Small intestine (tissue), 7 donors: ENCODE measurements around the gene GRM5. TPM values are rescaled to one million over a fixed set of nuclear protein-coding genes. Genes with fewer than 3 reads are reported as not detected.
A peak's percentile ranks its signal among the peaks of the same experiment; 100 is the strongest.

Experiments used
- DNase-seq, 2 donors: peaks; one replicate each; pipeline versions ENCODE4 v3.0.0 to v3.0.0-alpha.2; 2013
- FAIRE-seq: peaks from 2 replicates; lab custom pipeline; 2012; peaks lifted over from hg19 to GRCh38; lab: Jason Lieb, UNC
- H3K27ac ChIP-seq, 3 donors: one replicate each; pipeline ENCODE4 v1.5.1; 2013; ENCODE audit warnings: low read length in 2 of 3, mild to moderate bottlenecking in 2 of 3, control low read depth in 1 of 3, inconsistent platforms in 1 of 3, low read depth in 1 of 3, moderate library complexity in 1 of 3
- H3K27me3 ChIP-seq, 3 donors: one replicate each; pipeline ENCODE4 v1.6.1; 2013; ENCODE audit warnings: low read length in 3 of 3, inconsistent platforms in 1 of 3; ENCODE audit not compliant: control insufficient read depth in 3 of 3, insufficient read depth in 3 of 3
- H3K36me3 ChIP-seq, 3 donors: one replicate each; pipeline ENCODE4 v1.6.1; 2013; ENCODE audit warnings: low read length in 3 of 3, inconsistent platforms in 1 of 3, low read depth in 1 of 3, mild to moderate bottlenecking in 1 of 3, moderate library complexity in 1 of 3; ENCODE audit not compliant: control insufficient read depth in 3 of 3, insufficient read depth in 2 of 3
- H3K4me1 ChIP-seq, 3 donors: one replicate each; pipeline ENCODE4 v1.6.1; 2013; ENCODE audit warnings: low read length in 2 of 3, inconsistent platforms in 1 of 3, low read depth in 1 of 3, mild to moderate bottlenecking in 1 of 3, moderate library complexity in 1 of 3; ENCODE audit not compliant: control insufficient read depth in 3 of 3, insufficient read depth in 2 of 3
- H3K4me3 ChIP-seq, 3 donors: one replicate each; pipeline ENCODE4 v1.5.1; 2013; ENCODE audit warnings: low read length in 3 of 3, control low read depth in 1 of 3, inconsistent platforms in 1 of 3, low read depth in 1 of 3, mild to moderate bottlenecking in 1 of 3, moderate library complexity in 1 of 3
- H3K9me3 ChIP-seq, 2 donors: one replicate each; pipeline ENCODE4 v1.6.1; 2013; ENCODE audit warnings: low read depth in 1 of 2, low read length in 1 of 2; ENCODE audit not compliant: control insufficient read depth in 2 of 2, insufficient read depth in 1 of 2
- WGBS, 3 donors: extraction: QIAGEN DNeasy Blood & Tissue Kit; methylation state at CpG; one replicate each; pipeline ENCODE4 v1.1.7; 2013; 5-methylcytosine and 5-hydroxymethylcytosine counted together
- polyA plus RNA-seq, 4 donors: library from polyadenylated mRNA; stranded (reverse) in 3 of 4; unstranded in 1 of 4; fragments of 200-250 nt in 3 of 4; fragments of 120-200 nt in 1 of 4; gene quantifications; one replicate each; pipeline versions ENCODE4 v1.2.1 to v1.2.3, GENCODE V29; 2013
- donor health status: healthy with polysubstance abuse.
- donor health status: control.
- donor health status: control.
- donor health status: Bipolar disorder and iron deficiency.
- donor health status: healthy.

GRM5 gene
- polyA plus RNA-seq, 4 donors, result 0.01 TPM; not detected in 3

DNA sequence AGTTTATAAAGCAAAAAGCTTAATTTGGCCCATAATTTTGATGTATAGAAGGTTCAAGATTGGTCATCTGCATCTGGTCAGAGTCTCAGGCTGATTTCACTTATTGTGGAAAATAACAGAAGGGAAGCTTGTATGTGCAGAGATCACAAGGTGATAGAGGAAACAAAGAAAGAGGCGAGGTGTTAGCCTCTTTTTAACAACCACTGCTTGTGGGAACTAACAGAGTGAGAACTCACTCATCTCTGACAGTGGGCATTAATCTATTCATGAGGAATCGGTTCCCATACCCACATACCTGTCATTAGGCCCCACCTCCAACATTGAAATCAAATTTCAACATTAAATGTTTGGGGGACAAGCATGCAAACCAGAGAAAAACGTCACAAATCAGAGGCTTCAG, 250.3 kb downstream of the GRM5 start:
- no peak for FAIRE-seq
- Histone ChIP-seq H3K4me1 (no peaks in the 10 kb centered on the region), H3K27ac (no peak overlapping the region), H3K4me3 (no peak overlapping the region), H3K36me3 (no peaks in the 10 kb centered on the region), H3K9me3 (no peaks in the 10 kb centered on the region), H3K27me3 (no peaks in the 10 kb centered on the region)
- WGBS, 3 donors, result 41 to 46% (median 45%) methylated on average over 3 of the region's 3 CpGs
- DNase-seq, result no peak

DNA sequence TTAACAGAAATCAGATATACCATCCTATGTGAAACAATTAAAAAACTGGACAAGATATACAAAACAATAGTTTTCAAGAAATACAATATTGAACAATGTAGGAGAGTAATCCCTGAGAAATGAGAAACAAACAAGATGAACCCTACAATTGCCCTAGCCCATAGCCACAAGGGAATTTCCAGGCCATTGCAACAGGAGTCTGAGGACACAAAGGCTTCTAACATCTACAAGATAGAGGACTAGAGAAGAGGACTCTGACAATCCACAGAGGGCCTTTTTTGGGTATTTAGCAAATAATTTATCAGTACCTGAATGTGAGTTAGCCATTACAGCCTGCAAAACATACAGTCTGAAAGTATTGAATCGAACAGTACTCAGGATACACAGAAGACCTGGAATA, 251.7 kb downstream of the GRM5 start:
- WGBS, 3 donors, result 0 to 2% (median 0%) methylated on average over 1 of the region's 1 CpG
- no peaks in the 10 kb centered on the region for H3K36me3 ChIP-seq
- DNase-seq (no peak), FAIRE-seq (no peak)
- H3K27me3 ChIP-seq, result no peaks in the 10 kb centered on the region
- H3K9me3 ChIP-seq, result no peaks in the 10 kb centered on the region
- H3K27ac ChIP-seq, result no peak overlapping the region
- H3K4me1 ChIP-seq, result no peaks in the 10 kb centered on the region
- H3K4me3 ChIP-seq, result no peak overlapping the region

DNA sequence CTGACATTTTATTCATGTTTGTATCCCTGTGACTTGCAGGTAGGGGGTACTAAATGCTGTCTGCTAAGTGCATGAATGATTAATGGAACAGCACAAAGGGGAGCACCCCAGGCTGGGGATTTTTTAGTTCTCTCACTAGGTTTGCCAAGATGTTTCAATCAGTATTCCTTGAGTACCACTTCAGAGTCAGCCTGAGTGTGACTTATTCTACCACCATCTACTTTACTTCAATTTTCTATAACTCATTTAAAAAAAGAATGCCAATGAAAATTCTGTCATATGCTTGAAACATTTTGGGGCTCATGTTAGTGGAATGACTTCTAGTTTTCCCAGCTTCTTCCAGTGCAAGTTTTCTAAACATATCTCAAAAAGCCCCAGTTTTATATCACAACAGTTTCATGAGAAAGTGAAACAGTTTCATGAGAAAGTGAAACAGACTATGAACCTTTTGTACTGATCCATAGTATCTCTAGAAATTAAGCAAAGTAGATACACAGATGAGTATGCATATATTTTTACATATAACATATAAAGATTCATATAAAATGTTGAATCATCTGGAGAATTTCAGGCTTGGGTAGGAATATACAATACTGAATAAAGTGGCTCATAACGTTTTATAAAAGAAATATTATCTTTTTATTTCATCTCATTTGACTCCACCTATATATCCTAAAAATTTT, 252.4 kb downstream of the GRM5 start:
- WGBS, 3 donors, result 28 to 51% (median 32%) methylated on average over 1 of the region's 1 CpG
- no peaks in the 10 kb centered on the region for H3K27me3 ChIP-seq
- DNase-seq (no peak), FAIRE-seq (no peak)
- H3K4me3 ChIP-seq, result no peak overlapping the region
- H3K36me3 ChIP-seq, result no peaks in the 10 kb centered on the region
- H3K4me1 ChIP-seq, result no peaks in the 10 kb centered on the region
- H3K27ac ChIP-seq, result no peak overlapping the region
- no peaks in the 10 kb centered on the region for H3K9me3 ChIP-seq

DNA sequence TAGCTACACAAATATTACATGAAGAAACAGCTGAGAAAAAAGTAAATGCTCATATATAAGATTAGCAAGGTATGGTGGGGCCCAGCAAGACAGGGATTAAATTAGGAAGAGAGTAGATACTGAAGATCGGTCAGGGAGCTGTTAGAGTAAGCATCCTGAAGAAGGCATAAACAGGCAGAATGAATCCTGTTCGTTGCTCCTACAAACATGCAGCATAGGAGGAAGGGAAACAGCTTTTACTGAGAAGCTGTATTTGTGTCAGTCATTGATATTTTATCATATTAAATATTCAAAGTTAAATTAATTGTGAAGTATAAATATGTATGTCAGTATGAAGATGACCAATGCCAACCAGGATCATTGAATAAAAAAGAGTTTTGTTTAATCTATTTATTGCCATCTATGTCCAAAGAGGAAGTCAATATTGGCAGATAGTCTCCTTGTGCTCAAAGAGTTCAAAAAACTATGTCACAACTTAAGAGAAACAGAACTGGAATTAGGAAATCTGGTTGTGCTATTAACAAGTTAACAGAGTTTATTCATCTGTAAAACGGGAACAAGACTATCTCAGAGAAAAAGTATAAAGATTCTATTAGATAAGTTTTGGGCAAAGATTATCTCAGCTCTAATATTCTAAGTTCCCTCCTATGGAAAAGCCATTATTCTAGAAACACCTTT, 255.2 kb downstream of the GRM5 start:
- FAIRE-seq (no peak), DNase-seq (no peak)
- H3K9me3 ChIP-seq, result no peaks in the 10 kb centered on the region
- no peak overlapping the region for H3K27ac ChIP-seq
- H3K4me1 ChIP-seq, result no peaks in the 10 kb centered on the region
- H3K27me3 ChIP-seq, result no peaks in the 10 kb centered on the region
- H3K36me3 ChIP-seq, result no peaks in the 10 kb centered on the region
- WGBS, 3 donors, result 38 to 44% (median 39%) methylated on average over 3 of the region's 3 CpGs
- H3K4me3 ChIP-seq, result no peak overlapping the region

DNA sequence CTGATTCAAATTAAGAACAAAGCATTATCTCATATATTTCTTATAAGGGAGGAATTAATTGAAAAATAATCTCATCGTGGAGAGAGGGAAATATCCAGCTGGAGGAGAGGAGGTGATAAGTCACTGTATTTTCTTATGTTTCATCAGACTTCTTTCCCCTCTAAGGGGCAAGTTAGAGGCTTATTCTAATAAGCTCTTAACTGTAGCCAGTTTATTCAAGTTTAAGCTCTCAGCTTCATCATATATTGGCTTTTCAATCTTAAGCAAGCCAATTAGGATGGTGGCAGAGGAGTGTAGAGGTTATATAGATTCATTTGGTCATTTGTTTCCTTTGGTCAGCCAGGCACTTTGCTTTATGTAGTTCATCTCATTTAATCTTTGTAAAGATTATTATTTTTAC, 256.7 kb downstream of the GRM5 start:
- FAIRE-seq, result no peak
- WGBS, 3 donors, result 73 to 76% (median 73%) methylated on average over 1 of the region's 1 CpG
- no peak for DNase-seq

DNA sequence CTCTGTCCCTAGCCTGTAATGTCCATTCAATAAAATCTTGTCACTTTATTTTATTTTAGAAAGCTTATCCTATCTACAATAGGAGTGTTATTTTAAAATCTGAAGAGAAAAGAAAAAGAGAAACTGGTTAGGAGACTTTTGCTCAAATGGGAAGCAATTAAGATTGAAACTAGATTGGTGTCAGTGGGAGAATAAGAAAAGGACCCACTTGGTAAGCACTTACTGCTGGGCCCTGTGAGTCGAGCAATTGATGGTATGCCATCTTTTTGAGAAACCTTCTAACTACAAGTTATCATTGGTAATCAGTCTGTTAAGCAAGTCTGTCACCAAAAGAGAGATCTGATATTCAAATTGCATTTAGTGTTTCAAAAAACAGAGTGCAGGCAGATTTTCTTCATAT, 258.4 kb downstream of the GRM5 start:
- H3K27ac ChIP-seq, result no peak overlapping the region
- H3K36me3 ChIP-seq, result no peaks in the 10 kb centered on the region
- DNase-seq (no peak), FAIRE-seq (no peak)
- no peaks in the 10 kb centered on the region for H3K4me1 ChIP-seq
- no peak overlapping the region for H3K4me3 ChIP-seq
- 42 to 59% (median 55%) methylated on average over 1 of the region's 1 CpG for WGBS, 3 donors
- H3K27me3 ChIP-seq, result no peaks in the 10 kb centered on the region
- no peaks in the 10 kb centered on the region for H3K9me3 ChIP-seq

More for the DNA sequence above, 256.7 kb downstream of the GRM5 start:
- Histone ChIP-seq H3K27ac (no peak overlapping the region), H3K36me3 (no peaks in the 10 kb centered on the region), H3K4me1 (no peaks in the 10 kb centered on the region), H3K4me3 (no peak overlapping the region), H3K27me3 (no peaks in the 10 kb centered on the region), H3K9me3 (no peaks in the 10 kb centered on the region)

DNA sequence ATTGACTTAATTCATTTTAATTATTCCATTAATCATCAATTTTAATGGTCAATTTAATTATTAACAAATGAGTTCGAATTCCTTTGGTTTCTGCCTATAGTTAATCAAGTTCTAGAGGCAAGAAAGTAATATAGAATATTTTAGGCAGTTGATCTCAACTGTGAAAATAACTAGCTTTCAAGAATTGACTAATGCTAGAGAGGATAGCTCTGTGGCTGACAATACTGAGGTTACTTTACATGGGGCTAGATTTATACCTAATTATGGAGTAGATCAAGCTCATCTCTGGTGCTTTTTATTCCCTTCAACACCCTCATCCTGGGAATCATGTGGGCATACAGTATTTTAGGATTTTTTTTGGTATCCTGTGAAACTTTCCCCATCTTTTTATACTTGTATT, 259.4 kb downstream of the GRM5 start:
- H3K27me3 ChIP-seq, result no peaks in the 10 kb centered on the region
- no peak overlapping the region for H3K4me3 ChIP-seq
- WGBS, 3 donors, result 23 to 43% (median 23%) methylated on average over 1 of the region's 1 CpG
- H3K4me1 ChIP-seq, result peaks cover 0 to 2% (median 0%) of the 10 kb centered on the region in 3 donors
- H3K9me3 ChIP-seq, result no peaks in the 10 kb centered on the region
- no peak overlapping the region for H3K27ac ChIP-seq
- no peak for DNase-seq
- FAIRE-seq, result no peak
- no peaks in the 10 kb centered on the region for H3K36me3 ChIP-seq

DNA sequence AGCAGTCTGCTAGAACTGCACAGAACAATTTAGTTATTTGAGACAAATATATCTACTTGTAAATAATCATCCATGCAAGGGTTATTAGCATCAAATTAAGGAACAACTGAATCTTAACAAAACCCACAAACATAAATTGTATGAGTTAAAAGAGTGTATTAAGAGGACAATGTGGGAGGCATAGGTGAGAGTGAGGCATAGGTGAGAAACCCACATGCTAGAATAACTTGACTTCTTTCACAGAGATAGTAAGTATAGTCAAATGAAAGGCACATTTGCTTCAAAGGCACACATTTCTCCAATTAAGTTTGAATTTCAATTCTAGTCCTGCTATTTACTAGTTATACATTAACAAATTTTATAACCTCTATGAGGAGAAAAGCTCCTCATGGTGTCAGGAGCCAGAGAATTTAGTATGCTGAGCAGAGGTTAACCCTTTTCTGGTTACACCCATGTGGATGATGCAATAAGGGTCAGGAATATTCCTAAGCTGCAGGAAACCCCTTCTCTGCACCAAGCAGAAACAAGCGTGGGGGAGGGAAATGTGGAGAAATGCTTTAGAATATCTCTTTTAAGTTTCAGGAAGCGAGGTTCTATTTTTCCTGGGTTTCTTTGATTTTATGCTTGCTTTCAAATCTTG, 264.2 kb downstream of the GRM5 start:
- FAIRE-seq (no peak), DNase-seq (peak; percentile 1 to 54)

More for the DNA sequence above, 264.2 kb downstream of the GRM5 start:
- Histone ChIP-seq H3K27ac (no peak overlapping the region), H3K27me3 (no peaks in the 10 kb centered on the region), H3K4me1 (peaks cover 0 to 8% (median 0%) of the 10 kb centered on the region in 3 donors), H3K9me3 (no peaks in the 10 kb centered on the region), H3K4me3 (no peak overlapping the region), H3K36me3 (no peaks in the 10 kb centered on the region)
- 35 to 52% (median 48%) methylated on average over 2 of the region's 2 CpGs for WGBS, 3 donors
